H1 (cell line): ENCODE measurements around the gene TBC1D17. TPM values are rescaled to one million over a fixed set of nuclear protein-coding genes. Genes with fewer than 3 reads are reported as not detected.

Experiments
- CHD1 ChIP-seq: IDR thresholded peaks from 2 replicates; pipeline ENCODE4 v1.6.1; 2012; ENCODE audit warnings: low read depth, low read length, improper control_type of control experiment
- EZH2 ChIP-seq: fragments of 200-600 bp; sonication (generic); IDR thresholded peaks from 2 replicates; pipeline ENCODE4 v1.7.1; 2012; ENCODE audit warnings: low read depth, mild to moderate bottlenecking, moderate library complexity, low read length, inconsistent platforms; ENCODE audit not compliant: severe bottlenecking
- GTF2F1 ChIP-seq: IDR thresholded peaks from 2 replicates; pipeline ENCODE4 v1.6.1; 2012; ENCODE audit warnings: low read depth, low read length, improper control_type of control experiment, borderline replicate concordance
- NRF1 ChIP-seq: IDR thresholded peaks from 2 replicates; pipeline ENCODE4 v1.6.1; 2011; ENCODE audit warnings: mild to moderate bottlenecking, low read depth, low read length, improper control_type of control experiment
- PHF8 ChIP-seq: fragments of 200-600 bp; sonication (generic); conservative IDR thresholded peaks from 2 replicates; pipeline ENCODE4 v1.7.1; 2012; ENCODE audit warnings: low read depth, mild to moderate bottlenecking, inconsistent platforms, low read length, moderate library complexity
- SP1 ChIP-seq: IDR thresholded peaks from 2 replicates; pipeline ENCODE4 v1.6.1; 2011; ENCODE audit warnings: low read depth, low read length
- SRF ChIP-seq: IDR thresholded peaks from 2 replicates; pipeline ENCODE4 v1.6.1; 2011; ENCODE audit warnings: mild to moderate bottlenecking, low read depth, low read length, moderate library complexity
- TAF1 ChIP-seq: IDR thresholded peaks from 2 replicates; pipeline ENCODE4 v1.6.1; 2011; ENCODE audit warnings: mild to moderate bottlenecking, low read depth, low read length
- TCF12 ChIP-seq: IDR thresholded peaks from 2 replicates; pipeline ENCODE4 v1.6.1; 2011; ENCODE audit warnings: low read depth, mild to moderate bottlenecking, low read length
- polyA plus RNA-seq, 7 experiments: library from polyadenylated mRNA; depleted of rRNA in 3 of 7; stranded (reverse) in 5 of 7; unstranded in 2 of 7; fragments of >200 nt in 5 of 7; fragments of 200-250 nt in 2 of 7; gene quantifications; 1 replicate in 5 of 7; 2 replicates in 1 of 7; 4 replicates in 1 of 7; pipeline versions ENCODE4 v1.2.1 to v1.2.3, GENCODE V29; 2011 to 2013; ENCODE audit warnings: missing spikeins in 2 of 7, mixed read lengths in 2 of 7
- total RNA-seq: library from RNA; stranded (reverse); fragmentation: NEBNext Ultra II Directional; extraction: Animal tissue kit (Norgen Biotek cat#: 25700); gene quantifications from 2 replicates; pipeline ENCODE4 v1.2.1, GENCODE V29; 2021
- TF ChIP-seq, protein P1 (sequence below): IDR thresholded peaks from 2 replicates; pipeline ENCODE4 v1.6.1; 2011; ENCODE audit warnings: low read depth, mild to moderate bottlenecking, low read length; ENCODE audit not compliant: insufficient read depth
- TF ChIP-seq, protein P2 (sequence below): IDR thresholded peaks from 2 replicates; pipeline ENCODE4 v1.6.1; 2012; ENCODE audit warnings: inconsistent platforms

TBC1D17 gene
- total and polyA plus RNA-seq, 2 of the 8 experiments (the other 6 are each of a cell fraction or from before 2014, with no cell fraction given), result 30.3 to 44.9 TPM

DNA sequence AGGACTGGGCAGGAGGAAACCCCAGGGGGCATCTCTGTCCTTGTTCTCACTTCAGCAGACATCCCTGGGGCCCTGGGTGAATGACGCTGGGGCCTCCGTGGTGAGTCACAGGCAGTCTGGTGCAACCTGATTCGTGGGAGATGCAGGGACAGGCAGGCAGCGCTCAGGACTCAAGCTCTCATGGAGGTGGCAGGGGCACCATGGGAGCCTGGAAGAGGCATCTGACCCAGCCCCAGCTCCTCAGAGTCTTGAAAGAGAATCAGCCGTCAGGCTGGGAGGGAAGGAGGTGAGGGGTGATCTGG is 40.5 kb upstream of the TBC1D17 start (continued):
- TF ChIP-seq, protein P1, sequence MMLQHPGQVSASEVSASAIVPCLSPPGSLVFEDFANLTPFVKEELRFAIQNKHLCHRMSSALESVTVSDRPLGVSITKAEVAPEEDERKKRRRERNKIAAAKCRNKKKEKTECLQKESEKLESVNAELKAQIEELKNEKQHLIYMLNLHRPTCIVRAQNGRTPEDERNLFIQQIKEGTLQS, result no peak
- TF ChIP-seq TAF1, result no peak
- no peak for TF ChIP-seq TCF12
- TF ChIP-seq PHF8, result no peak
- TF ChIP-seq NRF1, result no peak
- TF ChIP-seq GTF2F1, result no peak
- no peak for TF ChIP-seq EZH2
- no peak for TF ChIP-seq SP1
- no peak for TF ChIP-seq SRF
- TF ChIP-seq CHD1, result no peak
- TF ChIP-seq, protein P2, sequence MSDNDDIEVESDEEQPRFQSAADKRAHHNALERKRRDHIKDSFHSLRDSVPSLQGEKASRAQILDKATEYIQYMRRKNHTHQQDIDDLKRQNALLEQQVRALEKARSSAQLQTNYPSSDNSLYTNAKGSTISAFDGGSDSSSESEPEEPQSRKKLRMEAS, result no peak
